Neural cell (in vitro differentiated cells): ENCODE measurements around the gene NAT9.

ENCODE experiments used
- EP300 ChIP-seq: fragments of 450-650 bp; conservative IDR thresholded peaks from 2 replicates; pipeline ENCODE4 v1.6.1; 2014; ENCODE audit warnings: antibody characterized with exemption, mild to moderate bottlenecking, moderate library complexity; ENCODE audit not compliant: poor library complexity, severe bottlenecking
- EZH2 ChIP-seq: fragments of 200-600, 300-800 bp; shearing (Covaris generic), sonication (generic); IDR thresholded peaks from 2 replicates; pipeline ENCODE4 v1.6.1; 2014; ENCODE audit warnings: antibody characterized with exemption, low read length, borderline replicate concordance, mild to moderate bottlenecking; ENCODE audit not compliant: insufficient read depth, poor library complexity, severe bottlenecking
- MXI1 ChIP-seq: fragments of 450-650 bp; conservative IDR thresholded peaks from 2 replicates; pipeline ENCODE4 v1.6.1; 2014; ENCODE audit warnings: antibody characterized with exemption, mild to moderate bottlenecking; ENCODE audit not compliant: poor library complexity, severe bottlenecking
- POLR2AphosphoS5 ChIP-seq: IDR thresholded peaks from 2 replicates; pipeline ENCODE4 v1.6.1; 2012
- RAD21 ChIP-seq: fragments of 450-650 bp; conservative IDR thresholded peaks from 2 replicates; pipeline ENCODE4 v1.6.1; 2014; ENCODE audit warnings: antibody characterized with exemption, mild to moderate bottlenecking, moderate library complexity
- REST ChIP-seq: IDR thresholded peaks from 2 replicates; pipeline ENCODE4 v1.6.1; 2012; ENCODE audit warnings: borderline replicate concordance
- SMC3 ChIP-seq: fragments of 450-650 bp; conservative IDR thresholded peaks from 2 replicates; pipeline ENCODE4 v1.6.1; 2014; ENCODE audit warnings: antibody characterized with exemption, mild to moderate bottlenecking, moderate library complexity; ENCODE audit not compliant: poor library complexity
- TF ChIP-seq, protein P1 (sequence below): fragments of 450-650 bp; IDR thresholded peaks from 2 replicates; pipeline ENCODE4 v1.5.1; 2014; ENCODE audit warnings: antibody characterized with exemption, mild to moderate bottlenecking, moderate library complexity; ENCODE audit not compliant: poor library complexity, severe bottlenecking

DNA sequence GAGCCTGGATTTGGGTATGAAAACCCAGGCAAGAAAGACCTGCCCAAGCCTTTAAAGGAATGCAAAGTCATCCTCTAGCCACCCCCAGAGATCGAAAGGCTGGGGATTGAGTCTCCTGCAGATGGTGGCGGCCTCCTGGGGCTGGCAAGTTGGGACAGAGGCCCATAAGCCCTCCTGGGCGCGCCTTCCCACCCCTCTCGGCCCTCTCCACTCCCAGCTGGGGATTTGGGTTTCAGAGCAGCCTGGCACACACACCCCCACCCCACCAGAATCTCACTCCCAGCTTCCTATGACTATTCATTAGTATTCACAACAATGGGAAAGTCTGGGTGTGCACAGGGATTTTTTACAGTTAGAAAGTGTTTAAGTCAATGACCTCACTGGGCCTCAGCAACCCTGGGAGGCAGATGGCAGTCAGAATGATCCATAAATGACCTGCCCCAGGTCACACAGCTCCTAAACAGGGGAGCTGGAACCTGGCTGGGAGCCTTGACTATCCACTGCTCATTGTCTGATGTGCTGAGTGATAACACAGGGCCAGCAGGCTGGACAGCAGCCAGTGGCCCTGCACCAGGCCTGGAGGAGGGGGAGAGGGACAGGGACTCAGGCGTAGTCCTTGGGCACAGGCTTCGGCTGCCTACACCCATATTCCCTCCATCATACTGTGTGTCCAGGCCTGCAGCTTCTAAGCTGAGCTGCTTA, 15.6 kb downstream of the NAT9 start:
- TF ChIP-seq EP300 (no peak), POLR2AphosphoS5 (no peak), REST (no peak), MXI1 (no peak), RAD21 (no peak), EZH2 (no peak), SMC3 (no peak)
- TF ChIP-seq, protein P1, sequence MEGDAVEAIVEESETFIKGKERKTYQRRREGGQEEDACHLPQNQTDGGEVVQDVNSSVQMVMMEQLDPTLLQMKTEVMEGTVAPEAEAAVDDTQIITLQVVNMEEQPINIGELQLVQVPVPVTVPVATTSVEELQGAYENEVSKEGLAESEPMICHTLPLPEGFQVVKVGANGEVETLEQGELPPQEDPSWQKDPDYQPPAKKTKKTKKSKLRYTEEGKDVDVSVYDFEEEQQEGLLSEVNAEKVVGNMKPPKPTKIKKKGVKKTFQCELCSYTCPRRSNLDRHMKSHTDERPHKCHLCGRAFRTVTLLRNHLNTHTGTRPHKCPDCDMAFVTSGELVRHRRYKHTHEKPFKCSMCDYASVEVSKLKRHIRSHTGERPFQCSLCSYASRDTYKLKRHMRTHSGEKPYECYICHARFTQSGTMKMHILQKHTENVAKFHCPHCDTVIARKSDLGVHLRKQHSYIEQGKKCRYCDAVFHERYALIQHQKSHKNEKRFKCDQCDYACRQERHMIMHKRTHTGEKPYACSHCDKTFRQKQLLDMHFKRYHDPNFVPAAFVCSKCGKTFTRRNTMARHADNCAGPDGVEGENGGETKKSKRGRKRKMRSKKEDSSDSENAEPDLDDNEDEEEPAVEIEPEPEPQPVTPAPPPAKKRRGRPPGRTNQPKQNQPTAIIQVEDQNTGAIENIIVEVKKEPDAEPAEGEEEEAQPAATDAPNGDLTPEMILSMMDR = no peak
